Nucleus accumbens (tissue), 56 donors: ENCODE measurements around the gene MACROD2.

Experiments used
- DNase-seq, 56 donors: peaks; one replicate each; lab custom pipeline; 2025; lab: John Stamatoyannopoulos, UW

Gene MACROD2

GRCh38 chr20:14384416-14385175 is 389.3 kb downstream of the MACROD2 start:
- DNase-seq = no peak

GRCh38 chr20:14385176-14385740 is 389.9 kb downstream of the MACROD2 start:
- DNase-seq = no peak

- no peak for DNase-seq
Measured at GRCh38 chr20:14386726-14387125, 391.4 kb downstream of the MACROD2 start.

GRCh38 chr20:14401479-14402138 is 406.3 kb downstream of the MACROD2 start:
- DNase-seq = no peak

- DNase-seq = no peak
Measured at GRCh38 chr20:14404515-14404914, 409.2 kb downstream of the MACROD2 start.

GRCh38 chr20:14406495-14406894 is 411.2 kb downstream of the MACROD2 start:
- DNase-seq = no peak

- DNase-seq = no peak
Measured at GRCh38 chr20:14407336-14407735, 412.0 kb downstream of the MACROD2 start.

- no peak for DNase-seq
Measured at GRCh38 chr20:14410869-14411555, 415.7 kb downstream of the MACROD2 start.

GRCh38 chr20:14412065-14412681 is 416.9 kb downstream of the MACROD2 start:
- no peak for DNase-seq

GRCh38 chr20:14413835-14414234 is 418.5 kb downstream of the MACROD2 start:
- DNase-seq = no peak

- DNase-seq = no peak
Measured at GRCh38 chr20:14414560-14414959, 419.2 kb downstream of the MACROD2 start.

- no peak for DNase-seq
Measured at GRCh38 chr20:14415467-14415866, 420.2 kb downstream of the MACROD2 start.

- no peak for DNase-seq
Measured at GRCh38 chr20:14418376-14418775, 423.1 kb downstream of the MACROD2 start.

GRCh38 chr20:14422892-14423291 is 427.6 kb downstream of the MACROD2 start:
- DNase-seq = no peak

- no peak for DNase-seq
Measured at GRCh38 chr20:14431568-14431967, 436.3 kb downstream of the MACROD2 start.

- no peak for DNase-seq
Measured at GRCh38 chr20:14432085-14432484, 436.8 kb downstream of the MACROD2 start.

GRCh38 chr20:14432597-14432996 is 437.3 kb downstream of the MACROD2 start:
- DNase-seq = no peak

GRCh38 chr20:14434384-14435136 is 439.2 kb downstream of the MACROD2 start:
- DNase-seq = no peak

- DNase-seq = no peak
Measured at GRCh38 chr20:14441201-14441600, 445.9 kb downstream of the MACROD2 start.

GRCh38 chr20:14444106-14444505 is 448.8 kb downstream of the MACROD2 start:
- DNase-seq = no peak
